GM18511 (cell line): ENCODE results near the gene CTSZ.
A peak's percentile ranks its signal among the peaks of the same experiment; 100 is the strongest.
"Not testable (repeated sequence)": the region's sequence is repeated elsewhere in the genome, so short reads cannot be mapped to it uniquely, and the experiment has no call there.

Experiments used
- ATAC-seq: cut with Tn5 transposase; IDR thresholded peaks from one replicate; pipeline ENCODE4 v1.9.1; 2021; ENCODE audit warnings: mild to moderate bottlenecking, moderate library complexity; ENCODE audit not compliant: unreplicated experiment

CTSZ gene

GRCh38 chr20:58982406-58983114, 24.5 kb downstream of the CTSZ start:
- no peak for ATAC-seq

GRCh38 chr20:58981628-58982364, 25.3 kb downstream of the CTSZ start:
- peak; percentile 23 for ATAC-seq

- ATAC-seq = peak; percentile 84
Measured at GRCh38 chr20:58980711-58981627, 26.1 kb downstream of the CTSZ start, which contains the start of gene NELFCD. NELFCD (plus strand) TSS chr20:58981256; CDS start chr20:58981310, 54 bp downstream.

- no peak for ATAC-seq
Measured at GRCh38 chr20:58978351-58979190, 28.5 kb downstream of the CTSZ start.

GRCh38 chr20:58976061-58976730, 30.9 kb downstream of the CTSZ start:
- ATAC-seq = no peak

- ATAC-seq = no peak
Measured at GRCh38 chr20:58975353-58975752, 31.7 kb downstream of the CTSZ start.

GRCh38 chr20:58973866-58974265, 33.2 kb downstream of the CTSZ start:
- no peak for ATAC-seq

- ATAC-seq = no peak
Measured at GRCh38 chr20:58973179-58973578, 33.9 kb downstream of the CTSZ start.

GRCh38 chr20:58971429-58971828, 35.6 kb downstream of the CTSZ start:
- no peak for ATAC-seq

GRCh38 chr20:58970146-58970545, 36.9 kb downstream of the CTSZ start:
- peak; percentile 63 for ATAC-seq

- no peak for ATAC-seq
Measured at GRCh38 chr20:58969439-58969838, 37.6 kb downstream of the CTSZ start.

- no peak for ATAC-seq
Measured at GRCh38 chr20:58967652-58968429, 39.2 kb downstream of the CTSZ start.

GRCh38 chr20:58965270-58966064, 41.6 kb downstream of the CTSZ start:
- no peak for ATAC-seq

- ATAC-seq = not testable (repeated sequence)
Measured at GRCh38 chr20:58963922-58964321, 43.1 kb downstream of the CTSZ start.

- ATAC-seq = no peak
Measured at GRCh38 chr20:58963060-58963584, 43.9 kb downstream of the CTSZ start.

GRCh38 chr20:58959652-58960051, 47.4 kb downstream of the CTSZ start:
- no peak for ATAC-seq

GRCh38 chr20:58956078-58956477, 51.0 kb downstream of the CTSZ start:
- no peak for ATAC-seq

GRCh38 chr20:58953050-58953449, 54.0 kb downstream of the CTSZ start:
- no peak for ATAC-seq
